ENCODE results near the gene KIF26A. TPM values are rescaled to one million over a fixed set of nuclear protein-coding genes. Genes with fewer than 3 reads are reported as not detected.
"Not testable (repeated sequence)": the region's sequence is repeated elsewhere in the genome, so short reads cannot be mapped to it uniquely, and the experiment has no call there.

Gene KIF26A
- total RNA-seq, 2 experiments from 2014 or later, result 0.27 to 0.32 TPM

GRCh38 chr14:104200106-104200505, 61.7 kb downstream of the KIF26A start:
- ChIA-PET POLR2A (no interaction called here), CTCF (no interaction called here)

GRCh38 chr14:104200591-104200990, 62.2 kb downstream of the KIF26A start:
- ChIA-PET POLR2A (no interaction called here), CTCF (no interaction called here)

GRCh38 chr14:104201063-104201462, 62.7 kb downstream of the KIF26A start:
- ChIA-PET POLR2A (no interaction called here), CTCF (no interaction called here)

- CTCF ChIA-PET, result no interaction called here
- POLR2A ChIA-PET, result no interaction called here
Observed at GRCh38 chr14:104201496-104201895, 63.1 kb downstream of the KIF26A start.

GRCh38 chr14:104202259-104203070, 64.1 kb downstream of the KIF26A start:
- POLR2A ChIA-PET, result no interaction called here

GRCh38 chr14:104203071-104203425, 64.7 kb downstream of the KIF26A start:
- ChIA-PET CTCF (no interaction called here), POLR2A (no interaction called here)

More at GRCh38 chr14:104202259-104203070, 64.1 kb downstream of the KIF26A start:
- CTCF ChIA-PET, result no interaction called here

GRCh38 chr14:104204660-104205149, 66.3 kb downstream of the KIF26A start:
- ChIA-PET POLR2A (no interaction called here), CTCF (no interaction called here)

- ChIA-PET CTCF (no interaction called here), POLR2A (no interaction called here)
Observed at GRCh38 chr14:104205781-104206180, 67.4 kb downstream of the KIF26A start.

GRCh38 chr14:104206281-104206904, 68.0 kb downstream of the KIF26A start:
- ChIA-PET CTCF (no interaction called here), POLR2A (no interaction called here)

- ChIA-PET POLR2A (no interaction called here), CTCF (no interaction called here)
Observed at GRCh38 chr14:104207142-104208014, 69.0 kb downstream of the KIF26A start.

GRCh38 chr14:104208015-104208295, 69.6 kb downstream of the KIF26A start:
- CTCF ChIA-PET, POLR2A ChIA-PET: not testable (repeated sequence)

- POLR2A ChIA-PET, CTCF ChIA-PET: not testable (repeated sequence)
Observed at GRCh38 chr14:104208331-104208730, 69.9 kb downstream of the KIF26A start.

- CTCF ChIA-PET, POLR2A ChIA-PET: not testable (repeated sequence)
Observed at GRCh38 chr14:104209071-104209470, 70.7 kb downstream of the KIF26A start.

GRCh38 chr14:104209985-104210816, 71.8 kb downstream of the KIF26A start:
- POLR2A ChIA-PET, result interaction anchor here (0.6 kb wide), 1 partner anchor 18 kb away, joined by 3 read pairs; no protein-coding TSS in a partner anchor

GRCh38 chr14:104210817-104211195, 72.4 kb downstream of the KIF26A start:
- ChIA-PET CTCF (no interaction called here), POLR2A (interaction anchor here (0.6 kb wide), 1 partner anchor 19 kb away, joined by 3 read pairs; no protein-coding TSS in a partner anchor)

More at GRCh38 chr14:104209985-104210816, 71.8 kb downstream of the KIF26A start:
- CTCF ChIA-PET, result no interaction called here

GRCh38 chr14:104211215-104211614, 72.8 kb downstream of the KIF26A start:
- CTCF ChIA-PET, result no interaction called here
- POLR2A ChIA-PET, result interaction anchor here (0.6 kb wide), 1 partner anchor 19 kb away, joined by 3 read pairs; no protein-coding TSS in a partner anchor

- CTCF ChIA-PET, result no interaction called here
- POLR2A ChIA-PET, result no interaction called here
Observed at GRCh38 chr14:104211741-104212140, 73.4 kb downstream of the KIF26A start.

- ChIA-PET CTCF (no interaction called here), POLR2A (no interaction called here)
Observed at GRCh38 chr14:104212206-104213095, 74.1 kb downstream of the KIF26A start.
